Measurements from ENCODE around the gene TNFAIP8L3.

- TF ChIP-seq, protein P1, sequence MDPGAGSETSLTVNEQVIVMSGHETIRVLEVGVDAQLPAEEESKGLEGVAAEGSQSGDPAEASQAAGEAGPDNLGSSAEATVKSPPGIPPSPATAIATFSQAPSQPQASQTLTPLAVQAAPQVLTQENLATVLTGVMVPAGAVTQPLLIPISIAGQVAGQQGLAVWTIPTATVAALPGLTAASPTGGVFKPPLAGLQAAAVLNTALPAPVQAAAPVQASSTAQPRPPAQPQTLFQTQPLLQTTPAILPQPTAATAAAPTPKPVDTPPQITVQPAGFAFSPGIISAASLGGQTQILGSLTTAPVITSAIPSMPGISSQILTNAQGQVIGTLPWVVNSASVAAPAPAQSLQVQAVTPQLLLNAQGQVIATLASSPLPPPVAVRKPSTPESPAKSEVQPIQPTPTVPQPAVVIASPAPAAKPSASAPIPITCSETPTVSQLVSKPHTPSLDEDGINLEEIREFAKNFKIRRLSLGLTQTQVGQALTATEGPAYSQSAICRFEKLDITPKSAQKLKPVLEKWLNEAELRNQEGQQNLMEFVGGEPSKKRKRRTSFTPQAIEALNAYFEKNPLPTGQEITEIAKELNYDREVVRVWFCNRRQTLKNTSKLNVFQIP (CRISPR knock-in tag; IDR thresholded peaks at IDR 0.05; ENCODE audit: borderline replicate concordance, low read depth), result no peak
- TF ChIP-seq ARNTL (CRISPR knock-in tag; IDR thresholded peaks at IDR 0.05; ENCODE audit: borderline replicate concordance, low read depth) (no peak), PATZ1 (CRISPR knock-in tag; IDR thresholded peaks at IDR 0.05; ENCODE audit: borderline replicate concordance) (no peak), ZFP3 (CRISPR knock-in tag; IDR thresholded peaks at IDR 0.05) (no peak), TOX (CRISPR knock-in tag; IDR thresholded peaks at IDR 0.05; ENCODE audit: borderline replicate concordance) (no peak), CSDC2 (CRISPR knock-in tag; IDR thresholded peaks at IDR 0.05) (no peak), ZFP30 (CRISPR knock-in tag; IDR thresholded peaks at IDR 0.05) (no peak), PPARA (CRISPR knock-in tag; IDR thresholded peaks at IDR 0.05; ENCODE audit: borderline replicate concordance) (no peak)
Measured at GRCh38 chr15:51126842-51127241, 32.1 kb upstream of the TNFAIP8L3 start.

All from SK-N-SH treated with all-trans-retinoic acid at 6 μM for 48 hours (cell line).